K562 (cell line): ENCODE measurements around the gene RIPOR2.

Experiments used
- KAT7 ChIP-seq: sonication (generic); formaldehyde crosslinking; IDR thresholded peaks from 2 replicates; pipeline ENCODE4 v1.8.0; 2022; ENCODE audit warnings: missing genetic modification reagents, mild to moderate bottlenecking, borderline replicate concordance
- TF ChIP-seq, protein P1 (sequence below), 3 experiments: IDR thresholded peaks in 2 of 3; conservative IDR thresholded peaks in 1 of 3; 2 replicates each; pipeline ENCODE4 v1.5.1; 2011 to 2012; ENCODE audit warnings: low read length in 3 of 3, mild to moderate bottlenecking in 3 of 3, control low read depth in 2 of 3, improper control_type of control experiment in 1 of 3, inconsistent platforms in 1 of 3, low read depth in 1 of 3, mixed read lengths in 1 of 3, moderate library complexity in 1 of 3; ENCODE audit not compliant: insufficient read depth in 2 of 3

DNA sequence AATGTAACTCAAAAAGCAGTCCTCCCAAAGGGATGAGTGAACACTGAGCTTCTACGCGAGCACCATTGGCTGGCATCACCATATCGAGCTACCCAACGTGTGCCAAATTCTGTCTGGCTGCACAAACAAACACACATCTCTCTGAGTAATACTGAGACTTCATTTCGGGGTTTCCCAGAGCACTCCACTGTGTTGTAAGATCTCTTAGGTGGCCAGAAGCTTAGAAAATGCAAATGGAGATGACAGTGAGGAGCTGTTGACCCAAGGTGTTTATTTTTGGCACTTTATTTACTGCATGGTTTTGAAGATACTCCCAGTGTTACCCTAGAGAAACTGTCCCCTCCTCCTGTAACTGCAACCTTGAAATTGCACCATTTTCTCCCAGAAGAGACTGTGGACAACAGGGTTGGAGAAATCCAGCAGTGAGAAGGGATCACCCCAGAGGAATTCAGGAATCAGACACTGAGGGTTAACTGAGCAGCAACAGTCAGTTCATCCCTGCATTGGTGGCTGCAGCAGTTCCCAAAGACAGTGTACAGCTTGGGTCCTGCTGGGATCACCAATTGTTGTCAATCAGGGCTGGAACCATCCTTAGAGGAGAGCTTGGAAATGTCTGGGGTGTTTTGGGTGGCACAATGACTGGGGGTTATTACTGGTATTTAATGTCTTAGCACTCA lies 1.0 kb upstream of the RIPOR2 start:
- TF ChIP-seq KAT7 (CRISPR knock-in tag), result no peak
- TF ChIP-seq, protein P1, sequence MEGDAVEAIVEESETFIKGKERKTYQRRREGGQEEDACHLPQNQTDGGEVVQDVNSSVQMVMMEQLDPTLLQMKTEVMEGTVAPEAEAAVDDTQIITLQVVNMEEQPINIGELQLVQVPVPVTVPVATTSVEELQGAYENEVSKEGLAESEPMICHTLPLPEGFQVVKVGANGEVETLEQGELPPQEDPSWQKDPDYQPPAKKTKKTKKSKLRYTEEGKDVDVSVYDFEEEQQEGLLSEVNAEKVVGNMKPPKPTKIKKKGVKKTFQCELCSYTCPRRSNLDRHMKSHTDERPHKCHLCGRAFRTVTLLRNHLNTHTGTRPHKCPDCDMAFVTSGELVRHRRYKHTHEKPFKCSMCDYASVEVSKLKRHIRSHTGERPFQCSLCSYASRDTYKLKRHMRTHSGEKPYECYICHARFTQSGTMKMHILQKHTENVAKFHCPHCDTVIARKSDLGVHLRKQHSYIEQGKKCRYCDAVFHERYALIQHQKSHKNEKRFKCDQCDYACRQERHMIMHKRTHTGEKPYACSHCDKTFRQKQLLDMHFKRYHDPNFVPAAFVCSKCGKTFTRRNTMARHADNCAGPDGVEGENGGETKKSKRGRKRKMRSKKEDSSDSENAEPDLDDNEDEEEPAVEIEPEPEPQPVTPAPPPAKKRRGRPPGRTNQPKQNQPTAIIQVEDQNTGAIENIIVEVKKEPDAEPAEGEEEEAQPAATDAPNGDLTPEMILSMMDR (IDR thresholded peaks at IDR 0.05 in 2 of 3, conservative IDR thresholded peaks at IDR 0.05 in 1 of 3; ENCODE audit: insufficient read depth in 2 of 3, low read depth in 1 of 3, low read length in 3 of 3), result no peak
